Putamen (tissue), 1 donor: ENCODE data around the gene TFAM.

Source experiments
- DNase-seq: peaks from one replicate; pipeline ENCODE4 v3.0.0-alpha.2; 2016; ENCODE audit warnings: low spot score

Gene TFAM

GRCh38 chr10:58384999-58385783, at the start of gene TFAM:
TSS of gene TFAM (plus strand) at chr10:58385410. CDS start at chr10:58385548, 138 bp downstream.
- peak; percentile 95 for DNase-seq

- no peak for DNase-seq
Observed at GRCh38 chr10:58336242-58336641, 49.0 kb upstream of the TFAM start.

- DNase-seq = no peak
Observed at GRCh38 chr10:58341422-58341821, 43.8 kb upstream of the TFAM start.

GRCh38 chr10:58341947-58342346, 43.3 kb upstream of the TFAM start:
- no peak for DNase-seq

GRCh38 chr10:58347967-58348366, 37.2 kb upstream of the TFAM start:
- DNase-seq = no peak

GRCh38 chr10:58348571-58349033, 36.6 kb upstream of the TFAM start:
- DNase-seq = no peak

DNA sequence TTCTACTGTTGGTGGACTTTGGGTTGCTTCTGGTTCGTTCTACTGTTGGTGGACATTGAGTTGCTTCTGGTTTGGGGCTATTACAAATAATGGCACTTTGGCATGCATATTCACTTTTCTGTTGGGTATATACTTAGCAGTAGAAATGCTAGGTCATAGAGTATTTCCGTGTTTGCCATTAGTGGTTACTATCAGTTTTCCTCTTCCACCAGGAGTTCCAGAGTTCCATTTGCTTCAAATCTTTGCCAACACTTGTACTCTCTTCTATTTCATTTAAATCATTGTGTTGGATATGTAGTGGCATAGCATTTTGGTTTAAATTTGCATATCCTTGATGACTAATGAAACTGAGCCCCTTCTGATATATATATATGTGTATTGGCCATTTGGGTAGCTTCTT, 35.2 kb upstream of the TFAM start:
- no peak for DNase-seq

GRCh38 chr10:58350619-58351323, 34.4 kb upstream of the TFAM start:
- DNase-seq = no peak

DNA sequence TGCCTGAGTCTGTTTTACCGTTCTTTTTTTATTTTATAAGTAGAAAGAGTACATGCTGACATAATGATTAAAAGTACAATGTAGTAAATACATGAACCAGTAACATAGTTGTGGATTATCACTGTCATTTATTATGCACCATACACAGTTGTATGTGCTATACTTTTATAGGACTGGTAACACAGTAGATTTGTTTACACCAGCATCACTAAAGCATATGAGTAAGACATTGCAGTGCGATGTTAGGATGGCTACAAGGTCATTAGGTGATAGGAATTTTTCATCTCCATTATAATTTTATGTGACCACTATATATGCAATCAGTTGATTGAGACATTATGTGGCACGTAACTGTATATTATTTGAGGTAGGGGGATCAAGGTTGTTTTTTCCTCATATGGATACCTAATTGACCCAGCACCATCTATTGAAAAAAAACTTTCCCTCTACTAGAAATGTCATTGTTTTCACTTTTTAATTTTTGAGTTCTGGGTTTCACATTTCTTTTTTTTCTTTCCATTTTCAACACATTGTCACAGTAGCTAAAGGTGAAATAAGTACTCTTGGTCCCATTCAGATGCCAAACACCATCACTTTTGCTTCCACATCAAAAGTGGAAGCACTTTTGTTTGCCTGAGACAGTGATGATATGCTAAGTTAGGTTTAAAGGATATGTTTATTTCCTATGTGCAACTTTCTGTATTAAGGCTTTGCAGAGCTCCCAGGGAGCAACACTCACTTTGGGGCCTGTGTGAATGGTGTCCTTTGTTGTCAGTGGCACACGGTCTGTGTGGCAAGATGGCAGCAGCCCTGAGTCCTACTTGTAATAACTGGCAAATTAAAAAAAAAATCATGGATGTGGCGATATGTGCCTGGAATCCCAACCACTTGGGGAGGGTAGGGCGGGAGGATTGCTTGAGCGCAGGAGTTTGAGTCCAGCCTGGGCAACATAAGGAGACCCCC, 33.3 kb upstream of the TFAM start:
- DNase-seq = no peak

DNA sequence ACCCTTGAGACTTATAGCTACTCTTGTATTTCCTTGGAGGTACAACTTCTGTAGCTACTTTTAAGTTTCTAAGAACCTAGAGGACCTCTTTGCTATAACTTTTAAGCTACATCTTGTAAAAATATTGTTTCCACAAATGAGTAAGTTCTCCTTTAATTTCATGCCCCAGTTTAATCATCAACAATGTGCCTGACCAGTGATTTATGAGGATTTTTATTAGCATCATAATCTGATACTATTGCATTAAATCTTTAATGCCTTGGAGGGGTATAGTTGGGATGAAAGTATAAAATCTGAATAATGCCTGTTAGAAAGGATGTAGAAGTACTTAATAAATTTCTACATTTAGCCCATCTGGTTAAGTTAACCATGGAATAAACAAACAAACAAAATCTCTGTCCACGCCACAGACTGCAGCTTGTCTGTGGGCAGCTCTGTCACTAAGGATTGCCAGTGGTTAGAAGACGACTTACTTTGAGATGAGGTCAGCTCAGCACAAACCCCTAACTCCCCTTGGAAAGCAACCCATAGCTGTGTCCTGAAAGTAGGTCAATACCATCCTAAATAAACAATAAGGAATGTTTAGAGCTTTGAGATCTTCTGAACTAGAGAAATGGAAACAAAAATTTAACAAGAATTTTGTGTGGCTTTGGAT, 32.1 kb upstream of the TFAM start:
- DNase-seq = no peak

- DNase-seq = no peak
Observed at GRCh38 chr10:58356756-58357155, 28.5 kb upstream of the TFAM start.

DNA sequence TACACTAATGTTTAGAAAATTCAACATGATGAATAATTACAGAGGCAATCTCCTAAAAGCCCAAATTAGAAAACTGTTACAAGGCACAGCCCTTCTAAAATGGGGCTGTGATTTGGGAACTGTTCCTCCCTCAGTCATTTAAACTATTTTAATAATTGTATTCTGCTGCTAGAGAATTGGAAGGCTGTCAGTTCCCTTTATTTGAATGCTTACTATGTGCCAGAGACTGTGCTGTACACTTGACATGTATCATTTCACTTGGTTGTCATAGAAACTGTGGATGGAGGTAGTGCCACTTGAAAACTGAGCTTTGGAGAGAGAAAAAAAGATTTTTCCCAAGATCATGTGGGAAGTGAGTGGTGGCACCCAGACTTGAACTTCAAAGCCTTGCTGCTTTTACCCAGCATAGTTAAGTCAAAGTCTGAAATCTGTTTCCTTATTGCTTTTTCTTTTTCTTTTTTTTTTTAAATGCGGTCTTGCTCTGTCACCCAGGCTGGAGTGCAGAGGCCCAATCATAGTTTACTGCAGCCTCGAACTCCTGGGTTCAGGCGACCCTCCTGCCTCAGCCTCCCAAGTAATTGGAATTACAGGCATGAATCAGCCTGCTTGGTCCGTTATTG, 26.8 kb upstream of the TFAM start:
- peak; percentile 66 for DNase-seq

DNA sequence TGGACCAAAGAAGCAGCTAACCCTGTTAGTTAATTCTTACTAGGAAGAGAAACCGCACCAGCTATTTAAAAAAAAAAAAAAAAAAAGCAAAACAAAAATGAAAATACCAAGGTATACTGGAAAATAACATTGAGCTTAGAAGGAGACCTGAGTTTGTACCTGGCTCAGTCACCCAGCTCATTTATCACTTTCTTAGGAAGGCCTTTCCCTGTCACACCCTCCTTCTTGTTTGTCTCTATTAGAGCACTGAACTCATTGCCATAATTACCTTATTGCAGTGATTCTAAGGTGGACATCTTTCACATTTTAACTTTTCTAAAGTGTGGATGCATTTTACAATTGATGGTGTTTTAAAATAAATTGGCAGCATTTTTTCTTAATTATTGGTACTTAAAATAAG, 26.3 kb upstream of the TFAM start:
- DNase-seq = no peak

DNA sequence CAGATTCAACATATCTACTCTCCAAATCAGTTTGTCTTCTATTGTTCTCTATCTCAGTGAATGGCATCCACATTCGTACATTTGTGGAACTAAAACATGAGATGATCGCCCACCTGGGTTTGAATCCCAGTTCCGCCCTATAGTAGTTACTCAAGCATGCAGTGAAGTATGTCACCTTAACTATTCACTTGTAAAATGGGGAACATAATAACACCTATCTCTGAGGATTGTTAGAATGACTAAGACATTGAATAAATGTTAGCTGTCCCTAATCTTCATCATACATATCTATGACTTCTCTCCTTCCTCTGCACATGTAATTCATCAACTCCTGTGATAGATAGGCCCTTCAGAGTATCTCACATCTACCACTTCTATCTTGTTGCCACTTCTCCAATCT, 25.7 kb upstream of the TFAM start:
- no peak for DNase-seq

DNA sequence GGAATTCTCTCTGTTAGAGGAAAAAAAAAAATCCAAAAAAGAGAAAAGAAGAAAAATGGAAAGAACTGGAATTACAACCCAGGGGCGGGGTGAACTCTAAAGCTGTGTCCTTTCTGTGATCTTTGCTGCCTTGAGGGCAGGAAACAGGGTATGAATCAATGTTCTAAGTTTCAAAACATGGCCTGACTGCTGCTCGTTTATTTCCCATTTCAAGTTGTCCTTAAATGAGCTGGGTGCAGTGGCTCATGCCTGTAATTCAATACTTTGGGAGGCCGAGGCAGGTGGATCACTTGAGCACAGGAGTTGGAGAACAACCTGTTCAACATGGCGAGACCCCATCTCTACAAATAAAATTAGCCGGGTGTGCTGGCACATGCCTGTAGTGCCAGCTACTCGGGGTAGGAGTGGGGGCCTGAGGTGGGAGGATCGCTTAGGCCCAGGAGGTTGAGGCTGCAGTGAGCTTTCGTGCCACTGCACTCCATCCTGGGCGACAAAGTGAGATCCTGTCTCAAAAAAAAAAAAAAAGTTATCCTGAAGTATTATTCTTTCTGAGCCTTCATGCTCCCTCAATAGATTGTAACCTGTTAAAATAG, 24.7 kb upstream of the TFAM start:
- DNase-seq = no peak

DNA sequence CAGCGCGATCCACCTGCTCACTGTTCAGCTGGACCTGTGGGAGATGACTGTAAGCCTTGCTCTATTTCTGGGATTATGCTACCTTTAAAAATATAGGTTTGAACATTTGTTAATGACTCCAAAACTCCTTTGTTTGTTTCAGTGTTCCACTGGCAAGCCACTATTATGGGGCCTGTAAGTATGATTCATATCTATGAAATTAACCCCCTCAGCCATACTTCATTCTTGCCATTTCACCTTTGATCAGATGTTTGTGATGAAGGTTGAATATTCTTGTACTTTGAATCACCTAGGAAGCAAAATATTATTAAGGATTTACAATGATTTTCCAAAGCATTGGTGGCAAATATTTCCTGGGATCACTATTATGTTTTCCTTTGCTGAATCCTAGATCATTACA, 23.9 kb upstream of the TFAM start:
- DNase-seq = no peak

DNA sequence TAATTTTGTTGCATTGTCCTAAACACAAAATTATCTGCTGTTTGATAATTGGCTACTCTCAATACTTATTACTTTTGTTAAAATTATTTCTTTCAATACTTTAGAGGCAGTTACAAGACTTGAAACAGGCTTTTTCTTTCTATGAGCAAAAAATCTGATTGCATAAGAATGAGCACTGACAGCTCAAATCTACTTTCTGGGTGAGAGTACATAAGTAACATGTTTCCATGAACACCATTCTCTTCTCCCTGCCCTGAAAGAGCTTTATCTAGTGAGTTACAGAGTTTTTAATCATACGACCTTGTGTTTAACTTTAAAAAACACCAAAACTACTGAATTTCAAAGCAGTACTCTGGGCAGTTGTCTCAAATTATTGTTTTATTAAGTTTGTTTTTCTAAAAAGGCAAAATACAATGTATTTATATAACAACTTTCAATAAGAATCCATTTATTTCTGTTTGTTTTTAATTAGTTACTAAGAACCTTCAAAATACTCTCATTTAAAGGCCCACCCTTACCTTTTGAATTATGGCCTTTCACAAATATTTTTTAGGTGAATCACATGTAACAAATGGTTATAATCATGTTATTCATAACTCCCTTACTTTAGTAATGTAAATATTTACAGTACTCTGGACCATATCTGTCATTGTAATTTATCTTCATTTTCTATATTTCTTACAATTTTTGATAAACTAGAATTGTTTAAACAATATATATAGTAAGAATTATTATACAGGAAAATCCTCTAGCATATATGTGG, 23.0 kb upstream of the TFAM start:
- no peak for DNase-seq

GRCh38 chr10:58367069-58367468, 18.1 kb upstream of the TFAM start:
- no peak for DNase-seq

DNA sequence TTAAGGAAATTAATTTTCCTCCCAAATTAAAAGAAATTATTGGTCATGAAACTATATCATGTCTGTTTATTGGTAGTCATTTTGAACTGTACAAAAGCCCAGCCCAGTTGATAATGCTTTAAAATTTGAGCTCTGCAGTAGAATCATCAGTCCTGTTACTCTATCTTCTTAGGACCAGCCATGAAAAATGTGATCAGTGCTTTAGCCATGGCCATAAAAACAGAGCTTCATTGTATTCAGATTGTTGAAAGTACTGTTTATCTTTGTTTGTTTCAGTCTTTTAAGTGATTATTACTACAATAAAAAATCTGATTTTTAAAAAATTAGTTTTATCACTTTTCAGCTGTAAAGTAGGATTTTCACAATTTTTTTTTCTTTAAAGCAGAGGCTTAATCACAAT, 13.7 kb upstream of the TFAM start:
- DNase-seq = no peak
